ENCODE data around the gene ZNF862.

DNA sequence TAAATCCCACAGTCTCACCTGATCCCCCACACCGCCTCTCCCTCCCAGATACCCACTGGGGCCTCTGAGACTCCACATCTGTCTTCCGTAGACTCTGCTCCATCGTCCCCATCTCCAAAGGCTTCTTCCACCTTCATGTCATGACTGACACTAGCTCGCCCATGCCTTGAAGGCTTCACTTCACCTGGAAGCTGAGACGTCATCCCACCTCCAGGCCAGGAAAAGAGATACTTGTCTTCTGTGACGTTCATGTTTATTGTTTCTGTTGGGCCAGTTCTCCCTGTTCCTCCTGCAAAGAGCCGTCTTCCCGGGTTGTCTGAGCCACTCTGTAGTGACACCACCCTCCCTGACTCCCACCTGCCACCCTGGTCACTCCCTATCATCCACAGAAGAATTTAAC is 3.6 kb upstream of the ZNF862 start:
- no peak for TF ChIP-seq CTCF (conservative IDR thresholded peaks at IDR 0.05)
- no peak for TF ChIP-seq ZFX (IDR thresholded peaks at IDR 0.05)

All from C4-2B (cell line).